ENCODE results near the gene SPEM3. TPM values are rescaled to one million over a fixed set of nuclear protein-coding genes. Genes with fewer than 3 reads are reported as not detected.

SPEM3 gene
- total RNA-seq, result not detected
- polyA plus RNA-seq, result not detected

DNA sequence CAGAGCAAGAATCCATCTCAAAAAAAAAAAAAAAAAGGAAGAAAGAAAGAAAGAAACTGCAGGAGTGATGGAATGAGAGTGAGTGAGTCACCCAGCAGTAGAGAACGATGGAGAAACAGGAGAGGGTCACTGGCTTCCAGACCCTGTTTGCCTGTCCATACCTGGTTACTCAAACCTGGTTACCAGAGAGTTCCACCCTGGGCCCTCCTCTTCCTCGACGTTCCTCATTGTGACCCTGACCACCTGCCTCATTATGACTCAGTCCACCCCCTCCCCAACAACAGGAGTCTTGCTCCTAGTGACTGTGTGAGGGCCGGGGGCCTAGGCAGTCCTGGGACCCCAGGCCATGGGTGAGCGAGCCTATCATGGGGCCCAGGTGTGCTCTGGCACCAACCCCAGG, at the start of gene SPEM3:
SPEM3 (plus strand) TSS at position 301 of the 400 bp plus-strand sequence; CDS start at position 347, 46 bp downstream.
- DNase-seq, result no peak
- H3K4me3 ChIP-seq (ENCODE audit: low read length), result no peak within 1 kb of the TSS
- H3K27me3 Mint-ChIP-seq, result peaks cover 0 to 3% of the 10 kb centered on the region in 2 donors
- ChIA-PET CTCF (interaction anchor here (2.1 kb wide), 1 partner anchor 8 kb away, joined by 10 read pairs; no protein-coding TSS in a partner anchor), POLR2A (no interaction called here)
- H3K27ac Mint-ChIP-seq, result no peak within 1 kb of the TSS
- H3K9me3 ChIP-seq (ENCODE audit: low read length), result no peaks in the 10 kb centered on the region
- H3K9me3 Mint-ChIP-seq, result no peaks in the 10 kb centered on the region
- H3K4me1 ChIP-seq (ENCODE audit: insufficient read depth, low read length), result no peaks in the 10 kb centered on the region
- H3K4me3 Mint-ChIP-seq, result no peak within 1 kb of the TSS
- no peaks in the 10 kb centered on the region for H3K36me3 ChIP-seq (ENCODE audit: insufficient read depth, low read length)
- no peaks in the 10 kb centered on the region for H3K36me3 Mint-ChIP-seq
- no peaks in the 10 kb centered on the region for H3K27me3 ChIP-seq (ENCODE audit: insufficient read depth, low read length, poor library complexity, severe bottlenecking)
- H3K27ac ChIP-seq (ENCODE audit: low read depth, low read length), result no peak within 1 kb of the TSS
- no peaks in the 10 kb centered on the region for H3K4me1 Mint-ChIP-seq

- H3K36me3 ChIP-seq (ENCODE audit: insufficient read depth, low read length), result no peaks in the 10 kb centered on the region
- ChIA-PET CTCF (no interaction called here), POLR2A (no interaction called here)
- peaks cover 16% of the 10 kb centered on the region for H3K27me3 ChIP-seq (ENCODE audit: insufficient read depth, low read length, poor library complexity, severe bottlenecking)
- no peak overlapping the region for H3K27ac ChIP-seq (ENCODE audit: low read depth, low read length)
- H3K4me3 Mint-ChIP-seq, result no peak overlapping the region
- no peak overlapping the region for H3K27ac Mint-ChIP-seq
- H3K4me1 Mint-ChIP-seq, result peaks cover 6 to 9% (median 8%) of the 10 kb centered on the region in 3 donors
- peaks cover 0 to 6% (median 0%) of the 10 kb centered on the region in 3 donors for H3K36me3 Mint-ChIP-seq
- peaks cover 8% of the 10 kb centered on the region for H3K4me1 ChIP-seq (ENCODE audit: insufficient read depth, low read length)
- H3K4me3 ChIP-seq (ENCODE audit: low read length), result no peak overlapping the region
- peaks cover 0 to 5% (median 2%) of the 10 kb centered on the region in 5 donors for H3K9me3 Mint-ChIP-seq
- no peaks in the 10 kb centered on the region for H3K9me3 ChIP-seq (ENCODE audit: low read length)
- no peak for DNase-seq
- H3K27me3 Mint-ChIP-seq, result peaks cover 25 to 50% of the 10 kb centered on the region in 2 donors
Measured at GRCh38 chr17:7379134-7379533, 49.5 kb upstream of the SPEM3 start.

DNA sequence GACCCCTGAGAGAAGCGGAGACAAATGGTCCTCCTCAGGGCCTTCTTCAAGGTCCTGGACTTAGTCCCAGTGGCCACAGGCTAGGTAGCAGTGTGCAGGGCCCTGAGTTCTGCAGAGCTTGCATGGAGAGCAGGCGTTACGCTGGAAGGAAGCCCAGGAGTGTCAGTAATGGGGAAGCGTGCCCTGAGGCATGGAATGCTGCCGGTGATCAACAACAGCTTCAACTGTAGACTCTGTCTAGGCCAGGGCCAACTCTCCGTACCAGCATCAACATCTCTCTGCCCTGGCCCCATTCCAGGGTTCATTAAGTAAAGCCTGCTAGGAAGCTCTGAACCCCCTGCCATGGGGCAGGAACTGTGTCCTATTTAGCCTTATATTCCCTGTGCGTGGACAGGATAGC, 48.3 kb upstream of the SPEM3 start:
- Mint-ChIP-seq H3K9me3 (peaks cover 0 to 5% (median 2%) of the 10 kb centered on the region in 5 donors), H3K36me3 (peaks cover 0 to 6% (median 0%) of the 10 kb centered on the region in 3 donors), H3K4me1 (peaks cover 12 to 16% (median 15%) of the 10 kb centered on the region in 3 donors), H3K27me3 (peaks cover 25 to 46% of the 10 kb centered on the region in 2 donors), H3K27ac (peak overlapping the region in 1 of 8 donors; percentile 20), H3K4me3 (no peak overlapping the region)
- Histone ChIP-seq H3K9me3 (ENCODE audit: low read length) (no peaks in the 10 kb centered on the region), H3K4me1 (ENCODE audit: insufficient read depth, low read length) (peaks cover 13% of the 10 kb centered on the region), H3K27me3 (ENCODE audit: insufficient read depth, low read length, poor library complexity, severe bottlenecking) (peaks cover 16% of the 10 kb centered on the region), H3K27ac (ENCODE audit: low read depth, low read length) (no peak overlapping the region), H3K4me3 (ENCODE audit: low read length) (no peak overlapping the region), H3K36me3 (ENCODE audit: insufficient read depth, low read length) (no peaks in the 10 kb centered on the region)
- CTCF ChIA-PET, result no interaction called here
- POLR2A ChIA-PET, result no interaction called here
- no peak for DNase-seq

DNA sequence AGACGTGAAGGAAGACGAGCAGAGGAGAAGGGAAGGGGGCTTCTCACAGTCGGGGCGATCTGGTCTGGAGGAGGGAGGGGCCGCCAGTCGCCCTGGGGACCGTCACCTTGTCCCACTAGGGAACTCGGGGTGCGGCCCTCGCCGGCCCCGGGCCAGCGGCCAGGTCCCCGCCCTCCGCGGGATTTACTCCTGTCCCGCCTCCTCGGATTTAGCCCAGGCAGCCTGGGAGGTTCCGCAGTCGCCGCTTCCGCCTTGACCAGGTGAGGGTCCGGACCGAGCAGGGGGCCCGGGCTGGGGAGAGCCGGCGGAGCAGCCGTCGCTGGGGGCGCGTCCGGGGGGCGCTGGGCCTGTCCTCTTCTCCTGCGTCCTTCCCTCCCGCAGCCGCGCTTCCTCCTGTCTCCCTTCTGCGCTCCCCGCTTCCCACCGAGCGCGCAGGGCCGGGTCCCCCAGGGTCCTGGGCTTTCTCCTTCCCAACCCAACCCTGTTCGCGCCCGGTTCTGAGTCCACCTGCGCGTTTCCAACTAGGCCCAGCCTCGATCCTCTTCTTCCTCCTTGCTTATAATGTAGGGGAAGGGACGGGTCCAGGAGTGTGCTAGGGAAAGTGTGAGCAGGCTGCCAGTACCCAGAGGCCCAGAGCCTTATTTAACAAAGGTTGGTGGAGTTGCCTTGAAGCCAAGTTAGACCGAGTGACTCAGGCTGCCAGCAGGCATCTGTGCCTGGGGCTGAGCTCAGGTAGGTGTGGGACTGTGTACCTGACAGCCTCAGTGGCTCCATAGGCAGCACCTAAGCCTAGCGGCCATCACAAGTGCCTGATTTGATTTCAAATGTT, 47.6 kb upstream of the SPEM3 start, which contains the start of gene TNK1:
TNK1 (plus strand) TSS at position 235 of the 829 bp plus-strand sequence. CDS start 1,838 bp downstream, outside the sequence.
- H3K9me3 ChIP-seq (ENCODE audit: low read length), result no peaks in the 10 kb centered on the region
- no peak for DNase-seq
- peaks cover 16% of the 10 kb centered on the region for H3K27me3 ChIP-seq (ENCODE audit: insufficient read depth, low read length, poor library complexity, severe bottlenecking)
- Mint-ChIP-seq H3K27me3 (peaks cover 25 to 46% of the 10 kb centered on the region in 2 donors), H3K36me3 (peaks cover 0 to 6% (median 1%) of the 10 kb centered on the region in 3 donors), H3K4me3 (peak within 1 kb of the TSS in 2 of 7 donors; percentile 40 to 60), H3K9me3 (peaks cover 0 to 5% (median 2%) of the 10 kb centered on the region in 5 donors), H3K4me1 (peaks cover 12 to 16% (median 15%) of the 10 kb centered on the region in 3 donors), H3K27ac (peak within 1 kb of the TSS in 2 of 8 donors; percentile 20 to 33)
- no peaks in the 10 kb centered on the region for H3K36me3 ChIP-seq (ENCODE audit: insufficient read depth, low read length)
- H3K4me3 ChIP-seq (ENCODE audit: low read length), result no peak within 1 kb of the TSS
- H3K27ac ChIP-seq (ENCODE audit: low read depth, low read length), result peak within 1 kb of the TSS; percentile 9
- H3K4me1 ChIP-seq (ENCODE audit: insufficient read depth, low read length), result peaks cover 13% of the 10 kb centered on the region
- ChIA-PET CTCF (no interaction called here), POLR2A (interaction anchor here (0.5 kb wide), 1 partner anchor 235 kb away, joined by 3 read pairs; no protein-coding TSS in a partner anchor)

GRCh38 chr17:7382901-7383300, 45.8 kb upstream of the SPEM3 start:
- ChIA-PET CTCF (interaction anchor here (1.2 to 2.0 kb wide), 2 partner anchors 15 to 61 kb away, joined by 3 to 5 read pairs; no protein-coding TSS in a partner anchor), POLR2A (interaction anchor here (0.6 to 1.9 kb wide), 5 partner anchors 11 to 290 kb away, joined by 3 to 9 read pairs (median 4); partner anchors contain the start of genes PLSCR3 and TMEM102)
- H3K4me3 Mint-ChIP-seq, result peak overlapping the region in 6 of 7 donors; percentile 3 to 87 (median 47)
- Histone ChIP-seq H3K36me3 (ENCODE audit: insufficient read depth, low read length) (no peaks in the 10 kb centered on the region), H3K9me3 (ENCODE audit: low read length) (no peaks in the 10 kb centered on the region), H3K4me1 (ENCODE audit: insufficient read depth, low read length) (peaks cover 13% of the 10 kb centered on the region), H3K4me3 (ENCODE audit: low read length) (no peak overlapping the region), H3K27ac (ENCODE audit: low read depth, low read length) (no peak overlapping the region), H3K27me3 (ENCODE audit: insufficient read depth, low read length, poor library complexity, severe bottlenecking) (peaks cover 16% of the 10 kb centered on the region)
- H3K36me3 Mint-ChIP-seq, result peaks cover 0 to 11% (median 6%) of the 10 kb centered on the region in 3 donors
- peaks cover 12 to 16% (median 15%) of the 10 kb centered on the region in 3 donors for H3K4me1 Mint-ChIP-seq
- peaks cover 0 to 5% (median 2%) of the 10 kb centered on the region in 5 donors for H3K9me3 Mint-ChIP-seq
- H3K27me3 Mint-ChIP-seq, result peaks cover 20 to 33% of the 10 kb centered on the region in 2 donors
- no peak for DNase-seq
- H3K27ac Mint-ChIP-seq, result peak overlapping the region in 2 of 8 donors; percentile 9 to 43

DNA sequence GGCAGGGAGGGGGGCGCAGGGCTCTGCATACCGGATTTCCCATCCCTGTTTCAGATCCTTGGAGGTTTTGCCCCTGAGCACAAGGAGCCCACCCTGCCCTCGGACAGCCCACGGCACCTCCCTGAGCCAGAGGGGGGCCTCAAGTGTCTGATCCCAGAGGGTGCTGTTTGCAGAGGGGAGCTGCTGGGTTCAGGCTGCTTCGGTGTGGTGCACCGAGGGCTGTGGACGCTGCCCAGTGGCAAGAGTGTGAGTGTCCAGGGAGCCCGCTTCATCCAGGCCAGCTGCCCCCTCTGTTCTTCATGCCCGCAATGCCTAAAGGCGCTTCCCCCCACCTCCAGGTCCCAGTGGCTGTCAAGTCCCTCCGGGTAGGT, 45.3 kb upstream of the SPEM3 start:
- Histone ChIP-seq H3K4me3 (ENCODE audit: low read length) (peak overlapping the region; percentile 83), H3K27ac (ENCODE audit: low read depth, low read length) (peak overlapping the region; percentile 79), H3K4me1 (ENCODE audit: insufficient read depth, low read length) (peaks cover 13% of the 10 kb centered on the region), H3K36me3 (ENCODE audit: insufficient read depth, low read length) (no peaks in the 10 kb centered on the region), H3K27me3 (ENCODE audit: insufficient read depth, low read length, poor library complexity, severe bottlenecking) (peaks cover 16% of the 10 kb centered on the region), H3K9me3 (ENCODE audit: low read length) (no peaks in the 10 kb centered on the region)
- ChIA-PET POLR2A (interaction anchor here (0.7 to 1.9 kb wide), 8 partner anchors 8 to 101 kb away, joined by 3 to 9 read pairs (median 4); partner anchors contain the start of genes POLR2A and TMEM102), CTCF (interaction anchor here (1.2 to 2.1 kb wide), 6 partner anchors 15 to 60 kb away, joined by 3 to 15 read pairs (median 4); partner anchors contain the start of gene TMEM102)
- H3K4me3 Mint-ChIP-seq, result peak overlapping the region in 6 of 7 donors; percentile 39 to 88 (median 82)
- no peak for DNase-seq
- peak overlapping the region in 5 of 8 donors; percentile 6 to 72 (median 57) for H3K27ac Mint-ChIP-seq
- peaks cover 0 to 5% (median 2%) of the 10 kb centered on the region in 5 donors for H3K9me3 Mint-ChIP-seq
- peaks cover 12 to 16% (median 15%) of the 10 kb centered on the region in 3 donors for H3K4me1 Mint-ChIP-seq
- peaks cover 0 to 14% (median 6%) of the 10 kb centered on the region in 3 donors for H3K36me3 Mint-ChIP-seq
- H3K27me3 Mint-ChIP-seq, result peaks cover 18 to 33% of the 10 kb centered on the region in 2 donors

- Mint-ChIP-seq H3K4me3 (peak overlapping the region; percentile 78 to 92 (median 87)), H3K4me1 (peaks cover 12 to 16% (median 15%) of the 10 kb centered on the region in 3 donors), H3K9me3 (peaks cover 0 to 5% (median 2%) of the 10 kb centered on the region in 5 donors), H3K27me3 (peaks cover 18 to 33% of the 10 kb centered on the region in 2 donors), H3K36me3 (peaks cover 0 to 19% (median 6%) of the 10 kb centered on the region in 3 donors), H3K27ac (peak overlapping the region; percentile 85 to 97 (median 92))
- H3K27ac ChIP-seq (ENCODE audit: low read depth, low read length), result peak overlapping the region; percentile 79
- ChIA-PET CTCF (interaction anchor here (0.9 to 2.1 kb wide), 8 partner anchors 10 to 177 kb away, joined by 3 to 15 read pairs (median 4); partner anchors contain the start of genes PLSCR3 and TMEM102), POLR2A (interaction anchor here (0.7 to 1.9 kb wide), 15 partner anchors 9 to 100 kb away, joined by 3 to 16 read pairs (median 3); partner anchors contain the start of genes ACAP1, PLSCR3, POLR2A and TMEM102)
- H3K27me3 ChIP-seq (ENCODE audit: insufficient read depth, low read length, poor library complexity, severe bottlenecking), result peaks cover 16% of the 10 kb centered on the region
- no peaks in the 10 kb centered on the region for H3K9me3 ChIP-seq (ENCODE audit: low read length)
- H3K4me3 ChIP-seq (ENCODE audit: low read length), result peak overlapping the region; percentile 83
- peaks cover 13% of the 10 kb centered on the region for H3K4me1 ChIP-seq (ENCODE audit: insufficient read depth, low read length)
- DNase-seq, result peak; percentile 72 to 88 (median 80)
- no peaks in the 10 kb centered on the region for H3K36me3 ChIP-seq (ENCODE audit: insufficient read depth, low read length)
Measured at GRCh38 chr17:7383742-7384488, 44.7 kb upstream of the SPEM3 start.

Data from CD8-positive, alpha-beta memory T cell (primary cell).